ENCODE measurements around the gene SHOC2.
"Not testable (repeated sequence)": the region's sequence is repeated elsewhere in the genome, so short reads cannot be mapped to it uniquely, and the experiment has no call there.

GRCh38 chr10:110915600-110915999 is 3.8 kb upstream of the SHOC2 start:
- not testable (repeated sequence) for TF ChIP-seq CTCF (conservative IDR thresholded peaks at IDR 0.05; ENCODE audit: low read depth in 2 of 2); EZH2phosphoT487 (IDR thresholded peaks at IDR 0.05; ENCODE audit: unreplicated experiment); CREB1 (CRISPR knock-in tag; IDR thresholded peaks at IDR 0.05; ENCODE audit: low read depth); REST (IDR thresholded peaks at IDR 0.05; ENCODE audit: unreplicated experiment); EZH2 (IDR thresholded peaks at IDR 0.05; ENCODE audit: low read depth, unreplicated experiment); ZNF331 (CRISPR knock-in tag; IDR thresholded peaks at IDR 0.05; ENCODE audit: low read depth)
